ENCODE results near the gene CABP1.

Gene CABP1

DNA sequence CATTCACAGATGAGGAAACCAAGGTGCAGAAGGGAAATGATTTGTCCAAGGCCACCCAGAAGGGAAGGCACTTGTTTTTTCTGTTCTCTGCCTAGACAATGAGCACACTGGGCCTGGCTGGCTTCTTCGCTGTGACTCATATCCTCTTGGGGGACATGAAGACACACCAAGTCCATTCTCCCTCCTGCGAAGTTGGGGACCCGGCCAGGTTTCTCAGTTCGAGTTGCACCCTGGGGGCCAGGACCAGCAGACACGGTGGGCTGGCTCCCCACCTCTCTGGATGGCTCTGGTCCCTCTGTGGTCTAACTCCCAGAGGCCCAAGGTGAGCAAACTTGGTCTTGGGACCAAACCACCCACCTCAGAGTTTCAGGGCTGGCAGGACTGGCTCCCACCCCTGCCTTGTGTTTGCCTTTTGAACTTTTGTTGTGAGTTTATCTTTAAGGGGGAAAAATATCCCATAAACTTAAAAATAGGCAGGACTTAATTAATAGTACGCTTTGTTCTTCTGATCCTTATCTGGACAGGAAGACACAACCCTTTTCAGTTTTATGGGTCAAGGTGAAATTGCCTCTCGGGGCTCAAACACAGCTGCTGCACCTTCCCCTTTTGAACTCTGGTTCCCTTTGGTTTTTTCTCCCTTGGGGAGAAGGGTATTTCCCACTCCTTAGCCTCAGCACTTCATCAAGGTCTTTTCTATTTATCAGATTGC is 37.5 kb downstream of the CABP1 start:
- DNase-seq (ENCODE audit: low read depth) = peak; percentile 67
- TF ChIP-seq, protein P1, sequence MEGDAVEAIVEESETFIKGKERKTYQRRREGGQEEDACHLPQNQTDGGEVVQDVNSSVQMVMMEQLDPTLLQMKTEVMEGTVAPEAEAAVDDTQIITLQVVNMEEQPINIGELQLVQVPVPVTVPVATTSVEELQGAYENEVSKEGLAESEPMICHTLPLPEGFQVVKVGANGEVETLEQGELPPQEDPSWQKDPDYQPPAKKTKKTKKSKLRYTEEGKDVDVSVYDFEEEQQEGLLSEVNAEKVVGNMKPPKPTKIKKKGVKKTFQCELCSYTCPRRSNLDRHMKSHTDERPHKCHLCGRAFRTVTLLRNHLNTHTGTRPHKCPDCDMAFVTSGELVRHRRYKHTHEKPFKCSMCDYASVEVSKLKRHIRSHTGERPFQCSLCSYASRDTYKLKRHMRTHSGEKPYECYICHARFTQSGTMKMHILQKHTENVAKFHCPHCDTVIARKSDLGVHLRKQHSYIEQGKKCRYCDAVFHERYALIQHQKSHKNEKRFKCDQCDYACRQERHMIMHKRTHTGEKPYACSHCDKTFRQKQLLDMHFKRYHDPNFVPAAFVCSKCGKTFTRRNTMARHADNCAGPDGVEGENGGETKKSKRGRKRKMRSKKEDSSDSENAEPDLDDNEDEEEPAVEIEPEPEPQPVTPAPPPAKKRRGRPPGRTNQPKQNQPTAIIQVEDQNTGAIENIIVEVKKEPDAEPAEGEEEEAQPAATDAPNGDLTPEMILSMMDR (conservative IDR thresholded peaks at IDR 0.05; ENCODE audit: control insufficient read depth, insufficient read depth, low read depth, low read length) = no peak
- no peak overlapping the region for H3K4me3 ChIP-seq (ENCODE audit: control insufficient read depth, low read depth, low read length)

DNA sequence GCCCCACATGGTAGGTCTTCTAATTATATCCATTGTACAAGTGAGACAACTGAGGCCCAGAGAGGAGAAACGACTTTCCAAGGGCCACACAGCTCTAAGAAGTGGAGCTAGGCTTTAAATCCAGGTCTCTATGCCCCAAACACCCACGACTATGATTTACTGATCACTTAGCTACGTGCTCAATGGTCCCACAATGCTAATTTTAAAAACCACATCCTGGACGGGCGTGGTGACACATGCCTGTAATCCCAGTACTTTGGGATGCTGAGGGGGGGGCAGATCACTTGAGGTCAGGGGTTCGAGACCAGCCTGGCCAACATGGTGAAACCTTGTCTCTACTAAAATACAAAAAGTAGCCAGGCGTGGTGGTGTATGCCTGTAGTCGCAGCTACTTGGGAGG is 38.1 kb downstream of the CABP1 start:
- DNase-seq (ENCODE audit: low read depth) = peak; percentile 33
- TF ChIP-seq, protein P1 (conservative IDR thresholded peaks at IDR 0.05; ENCODE audit: control insufficient read depth, insufficient read depth, low read depth, low read length) = no peak
- H3K4me3 ChIP-seq (ENCODE audit: control insufficient read depth, low read depth, low read length) = no peak overlapping the region

DNA sequence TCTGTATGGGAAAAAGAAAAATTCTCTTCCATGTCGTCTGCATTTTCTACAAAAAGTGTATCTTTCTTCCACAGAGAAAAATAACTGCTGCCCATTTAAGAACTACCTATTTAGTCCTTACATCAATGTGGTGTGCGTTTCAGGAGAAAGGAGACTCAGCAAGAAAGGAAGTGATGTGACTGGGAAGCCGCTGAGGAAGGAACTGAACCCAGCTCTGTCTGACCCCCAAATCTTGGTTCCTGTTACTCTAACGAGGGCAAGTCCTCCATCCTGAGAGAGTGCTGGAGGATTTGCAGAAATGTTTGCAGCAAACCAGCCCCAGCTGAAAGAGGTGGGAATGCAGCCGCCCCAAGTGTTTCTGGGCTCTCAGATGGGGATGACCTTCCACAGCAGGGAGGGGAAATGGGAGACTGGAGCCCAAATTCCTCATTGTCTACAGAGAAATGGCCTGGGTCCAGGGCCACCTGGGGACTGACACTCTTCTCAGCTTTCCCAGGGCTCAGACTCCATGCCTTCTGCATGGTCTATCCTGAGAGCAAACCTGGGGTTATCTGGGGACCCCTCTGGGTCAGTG is 39.8 kb downstream of the CABP1 start:
- DNase-seq (ENCODE audit: low read depth) = no peak

DNA sequence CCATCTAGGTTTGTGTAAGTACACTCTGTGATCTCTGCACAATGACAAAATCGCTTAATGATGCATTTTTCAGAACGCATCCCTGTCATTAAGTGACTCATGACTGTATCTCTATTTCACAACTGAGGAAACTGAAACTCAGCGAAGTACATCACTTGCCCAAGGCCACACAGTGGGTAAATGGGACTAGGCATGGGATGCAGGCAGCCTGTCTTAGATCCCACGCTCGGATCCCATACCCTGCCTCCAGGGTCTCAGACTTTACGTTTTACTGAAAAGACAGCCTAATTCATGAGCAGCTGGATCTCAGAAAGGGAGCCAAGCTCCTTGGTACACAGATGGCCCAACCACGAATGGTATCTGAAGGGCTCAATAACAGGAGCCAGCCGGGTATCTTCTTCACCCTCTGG is 44.1 kb downstream of the CABP1 start:
- peak; percentile 80 for DNase-seq (ENCODE audit: low read depth)
- no peak overlapping the region for H3K4me3 ChIP-seq (ENCODE audit: control insufficient read depth, low read depth, low read length)
- TF ChIP-seq, protein P1 (conservative IDR thresholded peaks at IDR 0.05; ENCODE audit: control insufficient read depth, insufficient read depth, low read depth, low read length) = no peak

More for the DNA sequence above, 39.8 kb downstream of the CABP1 start:
- H3K4me3 ChIP-seq (ENCODE audit: control insufficient read depth, low read depth, low read length) = no peak overlapping the region
- TF ChIP-seq, protein P1 (conservative IDR thresholded peaks at IDR 0.05; ENCODE audit: control insufficient read depth, insufficient read depth, low read depth, low read length) = no peak

DNA sequence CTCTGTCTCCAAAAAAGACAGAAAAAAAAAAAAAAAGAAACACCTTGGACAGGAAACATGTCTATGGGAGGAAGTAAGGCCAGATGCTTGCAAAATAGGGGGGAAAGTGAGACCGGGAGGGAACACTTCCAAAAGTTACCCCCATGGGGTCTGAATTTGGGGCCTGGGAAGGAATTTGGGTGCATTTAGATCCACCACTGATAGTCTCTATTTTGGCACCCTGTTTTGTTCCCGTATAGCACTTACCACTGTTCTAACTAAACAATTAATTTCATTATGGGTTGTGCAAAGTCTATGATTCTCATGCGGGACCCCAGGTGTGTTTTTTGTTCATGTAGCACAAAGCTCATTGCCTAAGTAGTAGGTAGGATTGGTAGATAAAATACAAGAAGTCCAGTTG is 45.1 kb downstream of the CABP1 start:
- no peak for DNase-seq (ENCODE audit: low read depth)
- H3K4me3 ChIP-seq (ENCODE audit: control insufficient read depth, low read depth, low read length) = no peak overlapping the region
- TF ChIP-seq, protein P1 (conservative IDR thresholded peaks at IDR 0.05; ENCODE audit: control insufficient read depth, insufficient read depth, low read depth, low read length) = no peak

DNA sequence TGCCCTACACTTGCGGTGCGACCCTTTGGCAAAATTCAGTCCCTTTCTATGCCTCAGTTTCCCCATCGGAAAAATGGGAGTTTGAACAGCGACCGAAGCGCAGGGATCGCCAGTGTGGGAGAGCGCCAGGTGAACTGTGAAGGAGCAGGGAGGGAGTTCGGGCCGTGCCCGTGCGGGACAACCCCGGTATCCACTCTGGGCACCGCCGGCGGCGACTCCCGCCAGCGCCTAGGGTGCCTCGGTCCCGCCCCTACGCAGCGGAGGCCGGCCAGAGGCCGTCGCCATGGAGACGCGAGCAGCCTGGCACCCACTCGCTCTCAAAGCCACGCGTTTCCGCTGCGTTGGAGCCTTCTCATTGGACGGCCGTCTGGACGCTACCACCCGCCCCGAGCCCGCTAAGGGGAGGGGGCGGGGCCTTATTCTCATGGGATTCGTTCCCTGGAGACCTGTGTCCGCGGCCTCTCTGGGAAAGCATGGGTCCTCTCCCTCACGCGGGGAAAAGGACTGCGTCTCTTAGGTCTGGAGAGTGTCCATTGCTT is 45.8 kb downstream of the CABP1 start:
- peak overlapping the region; percentile 79 for H3K4me3 ChIP-seq (ENCODE audit: control insufficient read depth, low read depth, low read length)
- TF ChIP-seq, protein P1 (conservative IDR thresholded peaks at IDR 0.05; ENCODE audit: control insufficient read depth, insufficient read depth, low read depth, low read length) = no peak
- DNase-seq (ENCODE audit: low read depth) = peak; percentile 95
